Naive B cell (primary cell): ENCODE measurements around the gene YPEL2. TPM values are rescaled to one million over a fixed set of nuclear protein-coding genes. Genes with fewer than 3 reads are reported as not detected.
A peak's percentile ranks its signal among the peaks of the same experiment; 100 is the strongest.
"Not testable (repeated sequence)": the region's sequence is repeated elsewhere in the genome, so short reads cannot be mapped to it uniquely, and the experiment has no call there.

Experiments used
- ATAC-seq, 2 donors: fragments of 150-1000 bp; cut with Tn5 transposase; 2 replicates each; pipeline ENCODE4 v1.10.0; 2021; ENCODE audit warnings: low read depth in 2 of 2, mild to moderate bottlenecking in 2 of 2, moderate library complexity in 2 of 2
- DNase-seq: peaks from one replicate; pipeline ENCODE4 v3.0.0; 2022
- H3K27ac Mint-ChIP-seq, 6 donors: one replicate each; pipeline ENCODE4 v1.8.0; 2020 to 2022; ENCODE audit warnings: mild to moderate bottlenecking in 6 of 6, mixed read lengths in 6 of 6, moderate library complexity in 5 of 6, inconsistent platforms in 2 of 6
- H3K27me3 Mint-ChIP-seq, 3 donors: one replicate each; pipeline ENCODE4 v1.8.0; 2021 to 2022; ENCODE audit warnings: mixed read lengths in 3 of 3, mild to moderate bottlenecking in 1 of 3
- H3K36me3 Mint-ChIP-seq, 2 donors: one replicate each; pipeline ENCODE4 v1.8.0; 2020 to 2022; ENCODE audit warnings: mixed read lengths in 2 of 2, inconsistent platforms in 1 of 2, mild to moderate bottlenecking in 1 of 2
- H3K4me1 Mint-ChIP-seq, 3 donors: one replicate each; pipeline ENCODE4 v1.8.0; 2020 to 2022; ENCODE audit warnings: mixed read lengths in 3 of 3, inconsistent platforms in 1 of 3, mild to moderate bottlenecking in 1 of 3, moderate library complexity in 1 of 3
- H3K4me3 Mint-ChIP-seq, 8 donors: one replicate each; pipeline ENCODE4 v1.8.0; 2020 to 2022; ENCODE audit warnings: mild to moderate bottlenecking in 8 of 8, mixed read lengths in 8 of 8, moderate library complexity in 8 of 8, inconsistent platforms in 2 of 8
- H3K9me3 Mint-ChIP-seq, 7 donors: one replicate each; pipeline ENCODE4 v1.8.0; 2020 to 2022; ENCODE audit warnings: mixed read lengths in 7 of 7, mild to moderate bottlenecking in 5 of 7, inconsistent platforms in 2 of 7, moderate library complexity in 1 of 7
- polyA plus RNA-seq, 6 donors: library from polyadenylated mRNA; unstranded; fragments of 300-500 nt; fragmentation: Illumina TruSeq; gene quantifications; one replicate each; pipeline ENCODE4 v1.2.3, GENCODE V29; 2021; ENCODE audit warnings: low read depth in 6 of 6

Gene YPEL2
- polyA plus RNA-seq, 6 donors from 2014 or later: 18.8 to 42.5 (median 32.3) TPM

DNA sequence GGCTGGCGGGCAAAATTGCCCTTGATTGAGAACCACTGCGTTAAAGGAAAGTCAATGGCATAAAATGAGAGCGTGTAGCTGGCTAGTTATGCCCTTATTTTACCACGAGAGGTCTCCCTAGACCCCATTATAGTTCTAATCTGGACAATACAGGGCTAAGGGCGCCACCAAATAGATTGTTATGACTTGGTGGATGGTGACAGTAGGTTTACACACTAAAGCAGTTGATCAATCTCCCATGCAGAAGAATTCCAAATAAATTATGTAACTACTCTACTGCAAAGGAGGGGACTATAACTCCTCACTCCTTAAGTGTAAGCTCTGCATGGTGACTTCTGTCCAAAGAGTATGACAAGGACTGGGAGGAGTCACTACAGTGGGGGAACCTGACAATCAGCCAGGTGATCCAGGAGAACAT, 20.4 kb upstream of the YPEL2 start:
- Mint-ChIP-seq H3K4me1 (peaks cover 0 to 11% (median 0%) of the 10 kb centered on the region in 3 donors), H3K4me3 (no peak overlapping the region), H3K36me3 (no peaks in the 10 kb centered on the region), H3K9me3 (no peaks in the 10 kb centered on the region), H3K27ac (no peak overlapping the region), H3K27me3 (no peaks in the 10 kb centered on the region)
- ATAC-seq: peak; percentile 94 to 95
- DNase-seq: peak; percentile 63

DNA sequence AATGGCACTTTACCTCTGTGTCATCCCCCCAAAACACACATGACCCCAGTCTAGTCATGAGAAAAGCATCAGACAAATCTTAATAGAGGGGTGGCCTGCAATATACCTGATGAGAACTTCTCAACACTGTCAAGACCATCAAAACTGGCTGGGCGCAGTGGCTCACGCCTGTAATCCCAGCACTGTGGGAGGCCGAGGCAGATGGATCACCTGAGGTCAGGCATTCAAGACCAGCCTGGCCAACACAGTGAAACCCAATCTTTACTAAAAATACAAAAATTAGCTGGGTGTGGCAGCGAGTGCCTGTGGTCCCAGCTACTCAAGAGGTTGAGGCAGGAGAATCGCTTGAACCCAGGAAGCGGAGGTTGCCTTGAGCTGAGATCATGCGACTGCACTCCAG, 19.9 kb upstream of the YPEL2 start:
- H3K4me3 Mint-ChIP-seq: not testable (repeated sequence)

DNA sequence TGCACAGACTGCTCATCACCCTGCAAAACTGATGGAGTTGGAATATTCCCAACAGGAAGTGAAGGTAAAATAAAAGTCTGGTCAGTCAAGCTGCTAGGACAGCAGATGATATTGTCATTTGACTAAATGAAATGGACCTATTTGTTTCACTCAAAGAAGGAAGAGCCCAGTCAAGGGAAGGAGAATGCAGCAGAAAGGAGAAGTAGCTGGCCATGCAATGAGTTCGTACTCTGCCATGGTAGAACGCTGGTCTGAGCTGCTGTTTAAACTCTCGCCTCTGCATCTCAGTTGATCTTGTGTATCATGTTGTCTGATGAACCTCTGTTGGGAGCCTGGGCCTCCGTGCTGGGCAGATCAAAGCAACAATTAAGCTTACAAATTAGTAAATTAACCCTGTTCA, 15.6 kb upstream of the YPEL2 start:
- H3K4me3 Mint-ChIP-seq: no peak overlapping the region
- peaks cover 0 to 9% (median 0%) of the 10 kb centered on the region in 3 donors for H3K4me1 Mint-ChIP-seq
- ATAC-seq: no peak
- H3K9me3 Mint-ChIP-seq: no peaks in the 10 kb centered on the region
- DNase-seq: no peak
- no peaks in the 10 kb centered on the region for H3K36me3 Mint-ChIP-seq
- no peak overlapping the region for H3K27ac Mint-ChIP-seq
- H3K27me3 Mint-ChIP-seq: no peaks in the 10 kb centered on the region

More for the DNA sequence above, 19.9 kb upstream of the YPEL2 start:
- H3K27ac Mint-ChIP-seq, ATAC-seq, DNase-seq, H3K27me3 Mint-ChIP-seq, H3K36me3 Mint-ChIP-seq, H3K9me3 Mint-ChIP-seq: not testable (repeated sequence)
- peaks cover 0 to 12% (median 0%) of the 10 kb centered on the region in 3 donors for H3K4me1 Mint-ChIP-seq

DNA sequence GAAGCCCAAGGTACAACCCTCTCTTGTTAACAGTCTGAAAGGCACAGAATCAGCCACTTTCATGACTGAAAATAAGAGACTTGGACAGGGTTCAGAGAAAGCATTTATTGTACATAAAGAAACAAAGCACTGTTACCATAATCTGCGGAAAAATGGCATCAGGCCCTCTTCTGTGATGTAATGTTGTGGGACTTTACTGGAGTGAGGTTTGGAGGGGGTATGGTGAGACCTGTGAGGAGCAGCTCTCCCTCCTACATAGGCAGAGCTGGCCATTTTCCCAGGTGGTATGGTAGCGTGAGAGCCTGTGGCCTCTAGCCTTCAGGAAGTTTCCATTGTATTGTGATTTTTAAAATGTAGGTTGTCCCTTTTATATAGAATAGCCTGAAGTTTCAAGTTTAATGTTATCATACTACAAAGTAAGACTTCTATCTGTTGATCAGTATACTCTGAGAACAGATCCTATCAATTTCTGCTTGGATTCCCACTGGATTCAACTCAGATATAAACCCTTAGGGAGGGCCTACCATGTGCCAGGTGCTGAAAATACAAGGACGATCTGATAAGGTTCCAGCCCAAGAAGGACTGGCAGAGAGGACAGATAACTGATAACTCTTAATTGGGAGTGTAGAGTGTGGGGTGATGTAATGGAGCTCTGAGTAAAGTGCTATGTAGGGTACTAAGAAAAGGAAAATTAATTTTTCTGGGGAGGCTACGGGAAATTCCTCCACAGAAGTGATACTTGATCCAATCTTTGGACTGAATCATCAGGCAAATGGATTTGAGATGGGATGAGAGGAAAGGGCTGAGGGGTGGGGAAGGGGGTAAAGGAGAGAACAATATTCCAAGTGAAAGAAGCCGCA, 4.1 kb upstream of the YPEL2 start:
- DNase-seq: no peak
- no peak for ATAC-seq
- Mint-ChIP-seq H3K4me3 (peak overlapping the region in 1 of 8 donors; percentile 36), H3K4me1 (peaks cover 29 to 35% (median 29%) of the 10 kb centered on the region in 3 donors), H3K9me3 (no peaks in the 10 kb centered on the region), H3K27ac (peak overlapping the region in 2 of 6 donors; percentile 44 to 77), H3K27me3 (no peaks in the 10 kb centered on the region), H3K36me3 (no peaks in the 10 kb centered on the region)

- H3K27me3 Mint-ChIP-seq: no peaks in the 10 kb centered on the region
- ATAC-seq: no peak
- DNase-seq: no peak
- H3K36me3 Mint-ChIP-seq: no peaks in the 10 kb centered on the region
- H3K4me3 Mint-ChIP-seq: no peak overlapping the region
- H3K4me1 Mint-ChIP-seq: peaks cover 32 to 39% (median 32%) of the 10 kb centered on the region in 3 donors
- H3K27ac Mint-ChIP-seq: peak overlapping the region in 3 of 6 donors; percentile 44 to 86 (median 77)
- H3K9me3 Mint-ChIP-seq: no peaks in the 10 kb centered on the region
These were observed 3.5 kb upstream of the YPEL2 start for GRCh38 chr17:59327981-59328290.

DNA sequence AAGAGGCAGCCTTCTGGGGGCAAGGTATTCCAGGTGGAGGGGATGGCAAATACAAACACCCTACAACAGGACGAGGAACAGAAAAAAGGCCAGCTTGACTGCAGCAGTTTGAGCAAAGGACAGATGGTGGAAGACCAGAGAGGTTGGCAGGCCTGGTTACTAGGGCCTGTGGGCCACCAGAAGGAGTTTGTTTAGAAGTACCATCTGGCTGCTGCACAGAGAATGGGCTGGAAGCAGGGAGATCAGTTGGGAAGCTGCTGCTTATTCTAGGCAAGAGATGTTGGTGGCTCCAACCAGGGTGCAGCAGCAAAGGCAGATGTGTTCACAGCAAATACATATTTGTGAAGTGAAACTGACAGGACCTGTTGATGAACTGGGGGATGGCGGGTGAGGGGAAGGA, 2.9 kb upstream of the YPEL2 start:
- Mint-ChIP-seq H3K9me3 (no peaks in the 10 kb centered on the region), H3K27ac (peak overlapping the region in 3 of 6 donors; percentile 13 to 77 (median 72)), H3K27me3 (no peaks in the 10 kb centered on the region), H3K36me3 (no peaks in the 10 kb centered on the region), H3K4me3 (peak overlapping the region in 3 of 8 donors; percentile 48 to 64 (median 60)), H3K4me1 (peaks cover 39 to 46% (median 39%) of the 10 kb centered on the region in 3 donors)
- DNase-seq (no peak), ATAC-seq (no peak)

- Mint-ChIP-seq H3K36me3 (no peaks in the 10 kb centered on the region), H3K27ac (peak overlapping the region in 5 of 6 donors; percentile 21 to 70 (median 41)), H3K4me1 (peaks cover 47 to 54% (median 47%) of the 10 kb centered on the region in 3 donors), H3K9me3 (no peaks in the 10 kb centered on the region), H3K4me3 (peak overlapping the region in 6 of 8 donors; percentile 30 to 91 (median 72)), H3K27me3 (no peaks in the 10 kb centered on the region)
- ATAC-seq (peak; percentile 44 to 46), DNase-seq (peak; percentile 58)
These were observed 2.0 kb upstream of the YPEL2 start for GRCh38 chr17:59329176-59330052.

GRCh38 chr17:59330053-59330942, 1.2 kb upstream of the YPEL2 start:
- H3K4me1 Mint-ChIP-seq: peaks cover 50 to 61% (median 56%) of the 10 kb centered on the region in 3 donors
- H3K9me3 Mint-ChIP-seq: no peaks in the 10 kb centered on the region
- H3K36me3 Mint-ChIP-seq: no peaks in the 10 kb centered on the region
- DNase-seq: peak; percentile 14
- peak overlapping the region; percentile 28 to 91 (median 78) for H3K4me3 Mint-ChIP-seq
- H3K27ac Mint-ChIP-seq: peak overlapping the region in 4 of 6 donors; percentile 21 to 96 (median 78)
- no peaks in the 10 kb centered on the region for H3K27me3 Mint-ChIP-seq
- ATAC-seq: no peak

DNA sequence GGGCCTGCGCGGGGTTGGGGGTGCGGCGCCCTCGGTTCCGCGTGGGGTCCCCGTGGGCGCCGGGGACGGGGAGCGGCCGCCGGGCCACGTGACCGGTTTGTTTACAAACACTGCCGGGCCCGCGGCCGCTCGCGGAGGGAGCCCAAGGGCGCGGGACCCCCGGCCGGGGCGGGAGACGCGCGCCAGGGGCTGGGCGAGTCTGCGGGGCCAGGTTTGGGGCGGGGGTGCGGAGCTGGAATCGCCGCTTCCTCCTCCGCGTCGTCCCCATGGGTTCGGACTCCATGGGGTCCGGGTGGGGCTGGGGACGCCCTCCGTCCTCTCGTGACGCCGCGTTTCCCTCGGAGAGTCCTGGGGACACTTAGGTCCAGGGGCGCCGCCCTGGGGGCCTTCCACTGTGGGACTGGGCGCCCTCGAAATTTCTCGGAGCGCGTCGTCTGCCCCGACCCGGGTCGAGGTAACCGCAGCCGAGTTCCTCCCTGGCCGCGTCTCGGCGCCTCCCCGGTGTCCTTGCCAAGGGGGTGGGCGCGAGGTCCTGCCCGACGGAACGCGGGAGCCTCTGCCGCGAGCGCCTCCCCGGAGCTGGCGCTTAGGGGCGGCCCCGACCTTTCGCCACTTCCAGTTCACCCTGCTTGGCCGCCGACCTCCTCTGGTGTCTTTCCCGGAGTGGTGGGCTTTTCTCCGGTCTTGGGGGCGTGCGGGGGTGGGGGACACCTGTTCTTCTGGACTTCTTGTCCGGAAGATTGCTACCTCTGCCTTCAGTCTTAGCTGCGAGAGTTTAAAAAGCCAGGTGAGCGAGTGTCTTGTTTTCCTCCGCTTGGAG, 684 bp downstream of the YPEL2 start:
- H3K27me3 Mint-ChIP-seq: no peaks in the 10 kb centered on the region

DNA sequence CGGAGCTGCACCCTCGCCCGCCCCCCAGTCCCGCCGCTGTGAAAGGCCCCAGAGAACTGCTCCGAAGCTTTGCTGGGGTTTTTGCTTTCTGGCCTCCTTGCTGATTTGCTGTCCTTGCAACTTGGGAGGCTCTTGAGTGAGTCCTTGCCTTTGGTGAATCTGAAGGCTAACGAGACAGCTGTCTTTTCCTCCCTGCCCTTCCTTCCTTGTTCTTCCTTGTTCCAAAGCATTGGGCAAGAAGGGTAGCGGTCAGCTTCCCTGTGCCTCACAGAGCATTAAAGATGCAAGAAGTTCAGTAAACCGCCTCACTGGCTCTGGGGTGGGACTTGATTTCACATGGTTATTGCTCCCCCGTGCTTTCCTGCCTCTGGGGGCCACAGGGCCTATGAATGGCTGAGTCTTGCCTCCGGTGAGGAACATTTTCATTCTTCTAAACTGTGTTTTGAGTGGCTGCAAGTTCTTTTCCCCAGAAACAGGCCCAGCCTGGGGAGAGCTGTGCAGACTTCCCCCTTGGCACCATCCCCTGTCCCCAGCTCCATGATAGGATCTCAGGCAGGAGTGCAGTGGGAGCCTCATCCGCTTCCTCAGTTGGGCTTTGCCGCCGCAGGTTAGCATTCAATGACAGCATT, 1.4 kb downstream of the YPEL2 start:
- Mint-ChIP-seq H3K27me3 (no peaks in the 10 kb centered on the region), H3K4me3 (peak overlapping the region; percentile 89 to 98 (median 95)), H3K27ac (peak overlapping the region; percentile 77 to 93 (median 90)), H3K9me3 (no peaks in the 10 kb centered on the region), H3K4me1 (peaks cover 57 to 77% (median 75%) of the 10 kb centered on the region in 3 donors), H3K36me3 (no peaks in the 10 kb centered on the region)
- no peak for ATAC-seq
- DNase-seq: no peak

More for the DNA sequence above, 684 bp downstream of the YPEL2 start:
- Mint-ChIP-seq H3K9me3 (no peaks in the 10 kb centered on the region), H3K27ac (peak overlapping the region; percentile 77 to 93 (median 90)), H3K4me1 (peaks cover 60 to 76% (median 73%) of the 10 kb centered on the region in 3 donors), H3K4me3 (peak overlapping the region; percentile 89 to 98 (median 95)), H3K36me3 (no peaks in the 10 kb centered on the region)
- peak; percentile 1 to 2 for ATAC-seq
- peak; percentile 32 for DNase-seq

DNA sequence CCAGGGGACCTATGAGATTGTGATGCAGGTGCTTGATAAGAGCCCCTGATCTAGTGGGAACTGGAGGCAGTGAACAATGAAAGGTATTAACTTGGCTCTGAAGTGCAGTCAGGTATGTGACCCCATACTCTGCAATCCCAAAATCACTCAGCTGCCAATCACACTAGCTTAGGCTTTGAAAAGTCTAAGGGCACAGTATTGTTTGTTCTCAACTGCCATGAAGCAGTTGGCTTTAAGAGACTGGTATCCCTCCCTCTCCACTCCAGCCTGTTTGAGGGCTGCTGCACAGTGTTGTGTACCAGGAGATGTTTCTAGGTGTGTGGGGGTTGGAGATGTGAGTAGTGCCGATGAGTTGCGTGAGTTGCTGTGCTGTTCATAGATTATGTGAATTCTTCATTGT, 2.4 kb downstream of the YPEL2 start:
- Mint-ChIP-seq H3K27ac (peak overlapping the region in 1 of 6 donors; percentile 47), H3K36me3 (no peaks in the 10 kb centered on the region), H3K4me3 (peak overlapping the region; percentile 2 to 97 (median 90)), H3K27me3 (no peaks in the 10 kb centered on the region), H3K4me1 (peaks cover 58 to 78% (median 74%) of the 10 kb centered on the region in 3 donors), H3K9me3 (no peaks in the 10 kb centered on the region)
- DNase-seq: no peak
- no peak for ATAC-seq

- DNase-seq (no peak), ATAC-seq (no peak)
- H3K27ac Mint-ChIP-seq: peak overlapping the region in 2 of 6 donors; percentile 67 to 70
- H3K27me3 Mint-ChIP-seq: no peaks in the 10 kb centered on the region
- H3K4me3 Mint-ChIP-seq: peak overlapping the region in 2 of 8 donors; percentile 37 to 95
- no peaks in the 10 kb centered on the region for H3K36me3 Mint-ChIP-seq
- H3K4me1 Mint-ChIP-seq: peaks cover 48 to 71% (median 63%) of the 10 kb centered on the region in 3 donors
- no peaks in the 10 kb centered on the region for H3K9me3 Mint-ChIP-seq
These were observed 4.2 kb downstream of the YPEL2 start for GRCh38 chr17:59335685-59336084.
